GM19372 (cell line): ENCODE data around the gene PSD4.

ENCODE experiments used
- ATAC-seq: cut with Tn5 transposase; IDR thresholded peaks from one replicate; pipeline ENCODE4 v1.9.1; 2021; ENCODE audit warnings: mild to moderate bottlenecking, low read depth, moderate library complexity; ENCODE audit not compliant: unreplicated experiment

The PSD4 gene

GRCh38 chr2:113235347-113236226 lies 61.8 kb downstream of the PSD4 start:
- ATAC-seq, result peak; percentile 93

DNA sequence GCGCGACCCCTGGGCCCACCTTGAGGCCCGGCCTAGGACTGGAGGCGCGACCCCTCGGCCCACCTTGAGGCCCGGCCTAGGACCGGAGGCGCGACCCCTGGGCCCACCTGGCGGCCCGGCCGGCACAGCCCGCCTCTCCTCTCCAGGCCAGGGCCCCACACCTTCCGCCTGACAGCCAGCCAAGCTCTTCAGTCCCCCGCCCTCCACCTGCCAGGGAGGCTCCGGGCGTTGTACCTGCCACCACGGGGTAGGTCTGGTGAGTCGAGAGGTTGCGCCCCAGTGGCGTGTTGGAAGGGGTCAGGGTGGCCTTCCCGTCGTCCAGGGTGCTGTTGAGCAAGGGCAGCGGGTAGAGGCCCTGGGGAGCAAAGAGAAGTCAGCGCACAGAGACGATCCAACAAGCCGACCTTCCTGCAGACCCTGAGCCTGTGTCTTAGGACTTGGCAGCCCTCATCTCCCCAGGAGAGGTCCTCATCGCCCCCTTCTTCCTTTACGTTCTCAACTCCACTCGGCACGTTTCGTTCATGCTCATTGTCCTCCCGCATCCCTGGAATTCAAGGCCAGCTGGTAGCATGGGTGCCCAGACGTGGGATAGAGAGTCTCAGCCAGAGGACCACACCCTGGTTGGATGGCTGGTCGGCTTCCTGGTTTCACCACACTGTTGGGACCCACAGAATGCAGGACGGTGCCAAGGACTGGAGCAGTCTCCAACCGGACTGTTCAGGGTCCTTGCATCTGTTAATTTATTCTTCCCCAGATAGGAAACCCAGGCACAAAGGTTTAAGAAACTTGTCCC lies 62.8 kb downstream of the PSD4 start:
- ATAC-seq, result no peak

DNA sequence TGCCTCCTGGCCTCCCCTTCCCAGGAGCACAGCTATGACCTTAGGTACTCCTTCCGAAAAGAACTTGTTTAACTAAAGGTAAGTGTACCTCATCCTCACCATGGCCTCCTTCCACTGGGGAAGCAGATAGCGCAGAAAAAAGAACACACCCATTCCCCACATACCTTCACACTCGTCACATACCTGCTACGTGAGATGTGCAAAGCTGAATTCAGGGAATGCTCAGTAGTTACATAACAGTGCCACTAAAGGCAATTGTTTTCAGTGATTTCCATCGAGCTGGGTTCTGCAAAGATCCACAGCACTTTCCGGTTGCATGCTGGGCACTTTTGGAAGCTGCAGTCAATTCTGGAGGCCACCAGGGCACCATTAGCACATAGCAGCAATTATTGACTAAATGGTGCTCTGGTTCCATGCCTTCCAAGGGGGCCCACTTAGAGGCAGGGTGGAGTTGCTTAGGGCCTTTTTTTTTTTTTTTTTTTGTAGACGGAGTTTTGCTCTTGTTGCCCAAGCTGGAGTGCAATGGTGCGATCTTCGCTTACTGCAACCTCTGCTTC lies 63.9 kb downstream of the PSD4 start:
- ATAC-seq, result no peak

GRCh38 chr2:113238871-113239839 lies 65.4 kb downstream of the PSD4 start:
- ATAC-seq, result no peak

GRCh38 chr2:113240150-113240914 lies 66.6 kb downstream of the PSD4 start:
- no peak for ATAC-seq

DNA sequence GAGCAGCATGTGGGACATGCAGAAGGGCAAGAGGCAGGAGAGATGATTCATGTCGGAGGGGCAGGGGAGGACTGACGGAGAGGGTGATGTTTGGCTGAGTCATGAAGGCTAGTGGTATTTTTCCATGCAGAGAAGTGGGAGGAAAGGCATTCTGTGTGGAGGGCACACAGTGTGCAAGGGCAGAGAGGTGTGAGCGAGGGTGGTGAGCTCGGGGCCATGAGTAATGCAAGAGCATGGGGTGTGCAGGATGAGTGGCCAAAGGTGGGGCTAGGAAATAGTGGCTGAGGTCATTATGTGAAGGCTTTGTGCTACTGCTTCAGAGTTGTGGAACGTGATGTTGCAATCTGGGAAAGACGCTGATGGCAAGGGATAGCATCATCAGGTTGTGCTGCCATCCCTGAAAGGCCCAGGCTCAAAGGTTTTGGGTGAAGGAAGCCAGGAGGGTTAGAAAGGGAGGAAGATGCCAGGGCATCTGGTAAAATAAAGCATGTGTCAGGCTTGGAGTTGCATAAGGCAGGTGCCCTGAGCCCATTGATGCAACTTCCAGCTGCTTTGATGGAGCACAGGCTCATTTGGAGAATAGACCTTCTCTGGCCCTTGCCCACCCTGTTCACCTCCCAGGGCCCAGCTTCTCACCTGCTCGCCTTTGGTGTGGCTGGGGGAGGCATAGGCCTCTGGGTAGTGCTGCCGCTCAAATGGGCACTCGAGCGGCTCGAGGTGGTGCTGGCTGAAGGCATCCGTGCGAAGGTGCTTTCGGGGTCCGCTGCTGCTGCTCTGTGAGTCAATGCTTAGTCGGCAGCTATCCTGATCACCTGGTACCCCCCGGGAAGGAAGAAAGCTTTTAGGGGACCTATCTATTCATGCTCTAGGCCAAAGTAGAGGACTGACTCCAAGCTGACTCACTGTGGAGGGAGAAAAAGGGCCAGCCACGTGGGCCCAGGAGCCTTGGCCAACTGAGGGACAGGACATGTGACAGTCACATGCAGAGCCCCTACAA lies 67.4 kb downstream of the PSD4 start:
- no peak for ATAC-seq

- ATAC-seq, result no peak
Measured at GRCh38 chr2:113242327-113242726, 68.6 kb downstream of the PSD4 start.

GRCh38 chr2:113245276-113245711 lies 71.5 kb downstream of the PSD4 start:
- no peak for ATAC-seq

- ATAC-seq, result no peak
Measured at GRCh38 chr2:113246606-113247005, 72.8 kb downstream of the PSD4 start.

DNA sequence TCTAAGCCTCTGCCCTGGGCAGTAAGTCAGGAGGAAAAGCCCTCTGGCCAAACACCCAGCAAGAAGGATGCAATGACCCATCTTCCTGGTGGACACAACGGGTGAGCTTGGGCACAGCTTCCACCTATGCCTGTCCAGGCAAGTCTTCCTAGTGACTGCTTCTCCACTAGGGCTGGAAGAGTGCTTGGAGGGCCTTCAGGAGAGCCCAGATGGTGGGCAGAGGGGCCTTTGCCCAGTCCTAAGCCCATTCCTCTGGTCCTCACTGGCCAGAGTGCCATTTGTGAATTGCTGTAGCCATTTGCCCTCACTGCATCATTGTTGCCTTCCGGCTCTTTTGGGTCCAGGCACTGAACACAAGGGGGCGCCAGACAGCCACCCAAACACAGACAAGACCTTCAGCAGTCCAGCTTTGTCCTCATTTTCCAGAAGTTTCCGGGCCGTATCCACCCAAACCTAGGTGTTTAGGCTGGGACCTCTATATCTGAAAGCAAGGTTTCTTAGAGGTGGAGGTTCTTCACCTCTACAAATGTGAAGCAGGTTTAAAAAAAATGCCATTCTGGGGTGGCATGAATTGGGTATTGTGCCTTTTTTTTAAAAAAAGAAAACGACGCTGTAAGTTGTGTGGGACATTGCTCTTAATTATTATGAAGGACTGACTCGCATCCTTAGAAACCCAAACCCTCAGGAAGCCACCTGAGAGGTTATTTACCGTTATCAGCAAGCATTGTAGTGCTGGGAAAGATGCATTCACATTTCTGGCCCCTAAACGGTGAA lies 75.4 kb downstream of the PSD4 start:
- no peak for ATAC-seq

DNA sequence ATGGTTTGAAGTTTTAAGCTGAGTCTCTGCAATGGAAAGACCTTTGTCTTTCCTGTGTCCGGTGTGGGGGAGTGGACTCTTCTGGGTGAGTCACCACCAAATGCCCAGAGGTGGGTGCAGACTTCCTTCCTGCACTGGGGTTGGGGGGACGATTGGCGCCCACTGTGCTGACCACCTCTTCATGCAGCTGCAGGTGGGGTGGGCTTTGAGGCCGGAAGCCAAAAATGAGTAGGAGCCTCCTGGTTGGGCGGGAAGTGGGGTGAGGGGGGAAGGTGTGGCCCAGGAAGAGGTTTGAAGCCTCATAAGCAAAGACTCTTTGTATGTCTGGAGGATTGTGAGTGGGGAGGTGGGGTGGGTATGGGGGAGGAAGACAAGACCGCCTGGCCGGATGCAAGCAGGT lies 77.3 kb downstream of the PSD4 start:
- ATAC-seq, result no peak

GRCh38 chr2:113252047-113252590 lies 78.3 kb downstream of the PSD4 start:
- no peak for ATAC-seq

DNA sequence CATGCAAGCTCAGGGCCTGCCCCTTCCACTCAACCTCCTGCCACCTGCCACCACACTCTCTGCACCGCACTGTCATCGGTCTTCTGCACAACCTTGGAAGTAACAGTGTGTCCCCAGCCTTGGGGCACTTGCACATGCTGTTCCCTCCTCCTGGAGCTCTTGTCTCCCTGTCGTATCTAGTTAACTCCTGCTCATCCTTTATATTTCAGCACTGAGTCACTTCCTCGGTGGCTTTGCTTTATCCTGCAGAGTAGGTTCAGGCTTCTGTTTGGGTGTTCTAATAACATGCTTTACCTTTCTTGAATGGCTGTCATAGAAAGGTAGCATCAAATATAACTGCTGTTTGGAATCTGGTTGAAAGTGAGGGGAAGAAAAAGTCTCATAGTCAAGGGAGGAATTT lies 79.7 kb downstream of the PSD4 start:
- ATAC-seq, result no peak

- no peak for ATAC-seq
Measured at GRCh38 chr2:113255140-113256070, 81.6 kb downstream of the PSD4 start.

DNA sequence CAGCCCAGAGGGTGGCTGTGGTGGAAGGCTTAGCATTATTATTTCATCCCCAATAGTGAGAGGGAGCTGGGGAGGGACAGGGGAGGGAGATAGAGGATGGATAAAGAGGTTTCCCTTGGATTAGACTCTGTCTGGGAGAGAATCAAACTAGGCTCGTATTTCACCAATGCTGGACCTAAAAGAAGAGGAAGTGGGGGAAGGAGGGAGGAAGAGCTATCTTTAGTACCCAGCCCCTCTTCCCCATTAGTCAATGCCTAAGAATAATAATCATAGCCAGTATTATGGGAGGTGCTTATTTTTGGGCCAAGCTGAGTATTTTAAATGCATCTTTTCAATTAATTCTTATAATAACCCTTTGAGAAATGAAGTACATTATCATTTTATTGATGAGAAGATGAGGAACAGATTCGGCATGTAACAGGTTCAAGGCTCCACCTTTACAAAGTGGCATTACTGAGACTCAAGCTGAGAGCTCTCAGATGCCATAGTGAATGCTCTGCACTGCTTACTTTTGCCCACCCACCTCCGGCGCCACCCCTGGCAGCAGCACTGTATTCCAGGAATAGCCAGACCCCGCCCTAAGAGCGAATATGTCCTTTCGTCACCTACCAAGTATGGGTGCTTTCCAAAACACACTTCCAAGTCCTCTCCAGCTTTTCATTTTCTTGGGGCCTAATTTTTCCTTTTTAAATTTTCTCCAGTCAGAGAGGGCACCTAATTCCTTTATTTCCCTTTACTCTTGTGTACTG lies 83.9 kb downstream of the PSD4 start:
- ATAC-seq, result no peak
